KBM-7 (cell line): ENCODE measurements around the gene KIF16B.
"Not testable (repeated sequence)": the region's sequence is repeated elsewhere in the genome, so short reads cannot be mapped to it uniquely, and the experiment has no call there.

ENCODE experiments used
- DNase-seq: peaks from one replicate; pipeline ENCODE4 v3.0.0-alpha.2; 2015
- in situ Hi-C: fragments of 300-500 bp; cut with MboI; formaldehyde crosslinking; loops from 2 replicates; pipeline ENCODE4 v1.14.3; 2020; ENCODE audit warnings: low sequenced_read_pairs, low pct_unique_long_range_greater_than_20kb, mixed read lengths

The KIF16B gene

DNA sequence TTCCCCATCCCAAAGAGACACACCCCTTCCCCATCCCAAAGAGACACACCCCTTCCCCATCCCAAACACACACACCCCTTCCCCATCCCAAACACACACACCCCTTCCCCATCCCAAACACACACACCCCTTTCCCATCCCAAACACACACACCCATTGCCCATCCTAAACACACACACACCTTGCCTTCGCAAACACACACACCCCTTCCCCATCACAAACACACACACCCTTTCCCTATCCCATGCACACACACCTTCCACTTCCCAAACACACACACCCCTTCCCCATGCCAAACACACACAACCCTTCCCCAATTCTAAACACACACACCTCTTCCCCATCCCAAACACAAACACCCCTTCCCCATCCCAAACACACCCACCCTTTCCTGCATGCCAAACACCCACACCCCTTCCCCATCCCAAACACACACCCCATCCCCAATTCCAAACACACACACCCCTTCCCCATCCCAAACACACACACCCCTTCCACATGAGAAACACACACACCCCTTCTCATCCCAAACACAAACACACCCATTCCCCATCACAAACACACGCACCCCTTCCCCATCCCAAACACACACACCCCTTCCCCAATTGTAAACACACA, 315.3 kb downstream of the KIF16B start:
- in situ Hi-C loops = no loop called here
- DNase-seq = no peak

GRCh38 chr20:16257021-16257420, 316.2 kb downstream of the KIF16B start:
- in situ Hi-C loops = no loop called here
- DNase-seq = no peak

GRCh38 chr20:16246870-16247269, 326.4 kb downstream of the KIF16B start:
- in situ Hi-C loops = no loop called here
- no peak for DNase-seq

GRCh38 chr20:16246291-16246690, 327.0 kb downstream of the KIF16B start:
- no peak for DNase-seq
- in situ Hi-C loops = no loop called here

DNA sequence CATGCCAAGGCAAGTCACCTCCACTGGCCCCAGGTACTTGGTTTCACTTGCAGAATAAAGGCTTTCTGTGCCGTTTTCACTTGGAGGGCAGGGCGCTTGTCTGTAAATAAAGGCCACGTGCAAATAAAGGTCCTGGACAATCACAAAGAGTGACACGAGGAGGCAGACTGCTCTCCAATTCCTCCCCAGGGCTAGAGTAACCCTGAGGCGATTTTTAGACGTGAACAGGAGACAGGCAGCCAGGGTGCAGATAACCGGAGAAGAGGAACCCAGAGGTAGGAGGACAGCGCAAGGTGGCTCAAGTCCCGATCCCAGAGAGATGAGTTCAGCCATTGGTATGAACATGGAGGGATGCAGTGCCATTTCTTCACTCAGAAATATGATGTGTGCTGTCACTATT, 327.4 kb downstream of the KIF16B start:
- no peak for DNase-seq
- in situ Hi-C loops = no loop called here

DNA sequence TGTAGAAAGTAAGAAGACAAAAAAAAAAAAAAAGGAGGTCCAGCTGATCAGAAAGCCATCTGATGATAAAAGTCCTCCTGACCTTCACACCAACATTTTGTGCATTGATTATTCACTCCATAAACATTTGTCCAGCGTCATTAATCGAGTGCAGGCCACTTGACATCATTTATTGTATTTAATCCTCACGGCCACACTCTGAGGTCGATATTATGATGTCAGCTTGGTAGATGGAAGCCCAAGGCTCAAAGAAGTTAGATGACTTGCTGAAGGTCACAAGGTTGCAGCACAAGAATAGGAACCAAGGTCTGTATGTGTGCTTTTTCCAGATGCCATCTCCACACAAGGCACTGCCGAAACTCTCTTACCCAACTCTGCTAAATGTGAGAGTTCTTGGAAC, 328.4 kb downstream of the KIF16B start:
- no peak for DNase-seq
- in situ Hi-C loops = no loop called here

DNA sequence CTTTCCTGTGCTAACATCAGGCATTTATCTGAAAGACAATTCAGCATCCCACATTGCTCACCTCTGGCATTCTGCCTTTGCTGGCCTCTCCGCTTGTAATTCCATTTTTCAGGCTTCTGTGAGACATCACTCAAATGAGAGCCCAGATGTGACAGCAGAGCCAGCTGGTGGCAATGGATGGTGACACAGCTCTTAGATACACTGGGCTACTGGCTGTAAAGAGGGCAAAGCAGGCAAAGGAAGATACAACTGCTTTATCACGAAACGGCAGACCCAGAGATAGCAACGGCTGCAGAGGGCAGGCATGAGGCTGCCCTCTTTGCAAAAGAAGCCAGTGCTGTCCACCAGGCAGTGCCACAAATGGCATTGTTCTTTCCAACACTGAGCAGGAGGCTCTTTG, 329.8 kb downstream of the KIF16B start:
- in situ Hi-C loops = no loop called here
- no peak for DNase-seq

DNA sequence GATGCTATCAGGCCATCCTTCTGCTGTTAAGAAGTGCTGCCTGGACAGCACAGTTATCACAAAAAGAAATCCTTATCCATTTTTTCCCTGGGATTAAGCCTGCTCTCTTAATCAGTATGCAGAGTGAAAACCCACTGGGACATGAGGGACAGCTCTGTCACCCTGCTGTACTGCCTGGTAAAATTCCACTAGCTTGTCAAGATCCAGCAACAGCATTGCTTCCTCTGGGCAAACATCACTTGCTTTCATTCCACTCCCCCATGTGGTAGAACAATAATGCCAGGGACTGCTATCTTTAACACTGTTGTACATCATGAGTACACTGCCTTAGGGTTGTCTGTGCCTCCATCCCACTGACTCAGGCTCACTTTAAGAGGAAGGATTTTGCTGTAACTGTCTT, 331.3 kb downstream of the KIF16B start:
- in situ Hi-C loops = no loop called here
- DNase-seq = no peak

DNA sequence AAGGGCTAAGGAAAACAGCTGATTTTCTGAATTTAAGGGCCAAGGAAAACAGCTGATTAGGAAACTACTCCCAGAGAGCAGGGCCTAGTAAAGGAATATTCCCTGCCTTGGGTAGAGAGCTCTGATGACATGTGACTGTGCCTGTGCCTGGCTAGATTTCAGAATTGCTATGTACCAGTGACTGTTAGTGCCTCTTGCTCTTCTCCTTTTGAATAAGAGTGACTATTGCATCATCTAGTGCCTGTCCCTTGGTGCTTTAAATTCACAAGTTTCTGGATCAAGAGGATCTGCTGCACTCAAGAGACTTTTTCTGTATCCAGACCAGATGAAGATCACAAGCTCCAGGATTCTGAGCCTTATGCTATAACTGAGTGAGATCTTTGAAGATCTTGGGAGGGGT, 332.9 kb downstream of the KIF16B start:
- no peak for DNase-seq
- in situ Hi-C loops = no loop called here

DNA sequence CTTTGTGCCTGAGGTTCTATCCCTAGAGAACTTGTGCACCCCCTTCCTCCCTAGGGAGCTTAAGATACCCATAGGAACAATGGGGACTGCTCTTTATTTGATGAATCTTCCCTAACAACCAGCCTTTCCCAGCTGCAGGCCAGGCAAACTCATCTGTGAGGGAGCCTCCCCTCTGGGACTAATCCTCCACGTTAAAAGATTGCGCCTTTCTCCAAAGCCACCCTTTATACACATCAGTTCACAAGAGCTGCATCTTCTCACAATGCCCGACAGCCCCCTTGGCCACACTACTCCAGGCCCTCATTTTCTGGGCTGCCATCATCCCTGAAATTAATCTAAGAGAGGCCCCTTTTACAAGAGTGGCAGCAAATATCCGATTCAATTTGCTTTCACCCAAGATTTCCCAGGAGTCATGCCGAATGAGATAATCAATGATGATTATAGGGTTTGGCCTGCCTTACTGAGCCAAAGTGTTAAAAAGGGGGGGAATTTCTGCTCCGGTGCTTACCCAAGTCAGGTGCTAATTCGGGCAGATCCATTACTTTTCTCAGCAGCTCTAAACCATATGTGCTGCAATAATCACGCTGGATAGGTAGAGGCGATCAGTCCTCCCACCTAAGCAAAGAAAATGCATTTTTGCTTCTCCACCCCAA, 336.5 kb downstream of the KIF16B start:
- in situ Hi-C loops = no loop called here
- DNase-seq = no peak

- DNase-seq = no peak
- in situ Hi-C loops = no loop called here
Observed at GRCh38 chr20:16230402-16230801, 342.8 kb downstream of the KIF16B start.

- in situ Hi-C loops = no loop called here
- no peak for DNase-seq
Observed at GRCh38 chr20:16229813-16230212, 343.4 kb downstream of the KIF16B start.

- no peak for DNase-seq
- in situ Hi-C loops = no loop called here
Observed at GRCh38 chr20:16228722-16229121, 344.5 kb downstream of the KIF16B start.

DNA sequence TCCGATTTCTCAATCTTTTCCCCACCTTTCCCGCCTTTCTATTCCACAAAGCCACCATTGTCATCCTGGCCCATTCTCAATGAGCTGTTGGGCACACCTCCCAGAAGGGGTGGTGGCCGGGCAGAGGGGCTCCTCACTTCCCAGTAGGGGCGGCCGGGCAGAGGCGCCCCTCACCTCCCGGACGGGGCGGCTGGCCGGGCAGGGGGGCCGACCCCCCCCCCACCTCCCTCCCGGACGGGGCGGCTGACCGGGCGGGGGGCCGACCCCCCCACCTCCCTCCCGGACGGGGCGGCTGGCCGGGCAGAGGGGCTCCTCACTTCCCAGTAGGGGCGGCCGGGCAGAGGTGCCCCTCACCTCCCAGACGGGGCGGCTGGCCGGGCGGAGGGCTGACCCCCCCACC, 346.3 kb downstream of the KIF16B start:
- in situ Hi-C loops, DNase-seq: not testable (repeated sequence)

- DNase-seq = no peak
- in situ Hi-C loops = no loop called here
Observed at GRCh38 chr20:16224836-16225235, 348.4 kb downstream of the KIF16B start.

- in situ Hi-C loops = no loop called here
- DNase-seq = no peak
Observed at GRCh38 chr20:16222859-16223411, 350.3 kb downstream of the KIF16B start.
